H9 (cell line): ENCODE results near the gene SH3GL3. TPM values are rescaled to one million over a fixed set of nuclear protein-coding genes. Genes with fewer than 3 reads are reported as not detected.

Source experiments
- DNase-seq: peaks from one replicate; pipeline ENCODE4 v3.0.0-alpha.2; 2017
- H2AFZ ChIP-seq: one replicate; pipeline ENCODE4 v1.6.1; 2013; ENCODE audit warnings: mild to moderate bottlenecking, low read length, control low read depth, moderate library complexity
- H2AK5ac ChIP-seq: 2 replicates; pipeline ENCODE4 v1.6.1; 2013; ENCODE audit warnings: low read length, control low read depth, mixed read lengths; ENCODE audit not compliant: insufficient read length
- H2BK120ac ChIP-seq: one replicate; pipeline ENCODE4 v1.6.1; 2013; ENCODE audit warnings: low read depth, mild to moderate bottlenecking, low read length, control low read depth, inconsistent platforms; ENCODE audit not compliant: poor library complexity, severe bottlenecking
- H2BK12ac ChIP-seq: 2 replicates; pipeline ENCODE4 v1.6.1; 2013; ENCODE audit warnings: low read length, control low read depth, mixed read lengths, low read depth; ENCODE audit not compliant: insufficient read length
- H2BK15ac ChIP-seq: 2 replicates; pipeline ENCODE4 v1.6.1; 2013; ENCODE audit warnings: low read depth, low read length, control low read depth
- H2BK20ac ChIP-seq: one replicate; pipeline ENCODE4 v1.6.1; 2013; ENCODE audit warnings: low read depth, mild to moderate bottlenecking, low read length, control low read depth, inconsistent platforms; ENCODE audit not compliant: poor library complexity, severe bottlenecking
- H2BK5ac ChIP-seq: 2 replicates; pipeline ENCODE4 v1.6.1; 2013; ENCODE audit warnings: low read length, control low read depth, mixed read lengths; ENCODE audit not compliant: insufficient read length
- H3K14ac ChIP-seq: 2 replicates; pipeline ENCODE4 v1.6.1; 2013; ENCODE audit warnings: low read length, control low read depth; ENCODE audit not compliant: insufficient read depth
- H3K18ac ChIP-seq: 2 replicates; pipeline ENCODE4 v1.6.1; 2013; ENCODE audit warnings: low read depth, mild to moderate bottlenecking, mixed read lengths, low read length, control low read depth; ENCODE audit not compliant: insufficient read length
- H3K23ac ChIP-seq: 2 replicates; pipeline ENCODE4 v1.6.1; 2013; ENCODE audit warnings: low read length, control low read depth, mixed read lengths, low read depth; ENCODE audit not compliant: insufficient read length
- H3K23me2 ChIP-seq: 2 replicates; pipeline ENCODE4 v1.6.1; 2013; ENCODE audit warnings: low read depth, mild to moderate bottlenecking, mixed read lengths, low read length, control low read depth; ENCODE audit not compliant: insufficient read length, poor library complexity, severe bottlenecking
- H3K27ac ChIP-seq: 2 replicates; pipeline ENCODE4 v1.5.1; 2013; ENCODE audit warnings: low read length, control low read depth, mixed read lengths, low read depth; ENCODE audit not compliant: insufficient read length
- H3K27me3 ChIP-seq: 2 replicates; pipeline ENCODE4 v1.6.1; 2013; ENCODE audit warnings: low read length, control low read depth, inconsistent platforms; ENCODE audit not compliant: insufficient read depth
- H3K4ac ChIP-seq: 2 replicates; pipeline ENCODE4 v1.6.1; 2013; ENCODE audit warnings: low read depth, mild to moderate bottlenecking, control low read depth, inconsistent platforms, low read length, moderate library complexity
- H3K4me1 ChIP-seq: 2 replicates; pipeline ENCODE4 v1.6.1; 2013; ENCODE audit warnings: low read length, control low read depth, inconsistent platforms; ENCODE audit not compliant: insufficient read depth
- H3K4me2 ChIP-seq: 2 replicates; pipeline ENCODE4 v1.6.1; 2013; ENCODE audit warnings: low read length, control low read depth, mixed read lengths; ENCODE audit not compliant: insufficient read length, insufficient read depth
- H3K56ac ChIP-seq: 2 replicates; pipeline ENCODE4 v1.6.1; 2013; ENCODE audit warnings: low read depth, mild to moderate bottlenecking, mixed read lengths, low read length, control low read depth; ENCODE audit not compliant: insufficient read length
- H3K79me1 ChIP-seq: 2 replicates; pipeline ENCODE4 v1.6.1; 2013; ENCODE audit warnings: low read depth, mild to moderate bottlenecking, moderate library complexity, low read length, control low read depth, inconsistent platforms; ENCODE audit not compliant: insufficient read depth, poor library complexity, severe bottlenecking
- H3K79me2 ChIP-seq: 2 replicates; pipeline ENCODE4 v1.6.1; 2013; ENCODE audit warnings: low read length, control low read depth, inconsistent platforms; ENCODE audit not compliant: insufficient read depth
- H3K9ac ChIP-seq: 2 replicates; pipeline ENCODE4 v1.6.1; 2013; ENCODE audit warnings: low read length, control low read depth, mixed read lengths; ENCODE audit not compliant: insufficient read length; ENCODE audit errors: extremely low read depth
- H3K9me3 ChIP-seq: one replicate; pipeline ENCODE4 v1.6.1; 2013; ENCODE audit warnings: low read depth, low read length, inconsistent platforms; ENCODE audit not compliant: control insufficient read depth
- H3T11ph ChIP-seq: one replicate; pipeline ENCODE4 v1.6.1; 2013; ENCODE audit warnings: mild to moderate bottlenecking, low read length, control low read depth, inconsistent platforms
- H4K20me1 ChIP-seq: one replicate; pipeline ENCODE4 v1.6.1; 2013; ENCODE audit not compliant: control insufficient read depth, insufficient read length, insufficient read depth
- H4K5ac ChIP-seq: 2 replicates; pipeline ENCODE4 v1.6.1; 2013; ENCODE audit warnings: low read depth, mild to moderate bottlenecking, mixed read lengths, low read length, control low read depth; ENCODE audit not compliant: insufficient read length
- H4K8ac ChIP-seq: replicated peaks from 2 replicates; pipeline ENCODE4 v1.6.1; 2013; ENCODE audit warnings: low read length, control low read depth, mixed read lengths, low read depth; ENCODE audit not compliant: insufficient read length
- H4K91ac ChIP-seq: 2 replicates; pipeline ENCODE4 v1.6.1; 2013; ENCODE audit warnings: low read depth, mild to moderate bottlenecking, moderate library complexity, mixed read lengths, low read length, control low read depth; ENCODE audit not compliant: insufficient read length
- H3K27ac Mint-ChIP-seq, 3 experiments: 2 replicates in 2 of 3; 3 replicates in 1 of 3; pipeline ENCODE4 v1.8.0; 2020 to 2021; ENCODE audit warnings: mixed read lengths in 3 of 3, mild to moderate bottlenecking in 1 of 3, moderate library complexity in 1 of 3
- H3K27me3 Mint-ChIP-seq: 2 replicates; pipeline ENCODE4 v1.8.0; 2021; ENCODE audit warnings: low read depth, mild to moderate bottlenecking, moderate library complexity, mixed read lengths
- H3K36me3 Mint-ChIP-seq, 3 experiments: 2 replicates in 2 of 3; 3 replicates in 1 of 3; pipeline ENCODE4 v1.8.0; 2020 to 2021; ENCODE audit warnings: low read depth in 3 of 3, mixed read lengths in 3 of 3; ENCODE audit not compliant: insufficient read depth in 1 of 3
- H3K4me1 Mint-ChIP-seq, 2 experiments: 2 replicates each; pipeline ENCODE4 v1.8.0; 2020; ENCODE audit warnings: mixed read lengths in 2 of 2
- H3K4me3 Mint-ChIP-seq, 2 experiments: 2 replicates in 1 of 2; 3 replicates in 1 of 2; pipeline ENCODE4 v1.8.0; 2020 to 2021; ENCODE audit warnings: mild to moderate bottlenecking in 2 of 2, mixed read lengths in 2 of 2, moderate library complexity in 1 of 2
- H3K9me3 Mint-ChIP-seq, 2 experiments: 2 replicates in 1 of 2; 3 replicates in 1 of 2; pipeline ENCODE4 v1.8.0; 2020; ENCODE audit warnings: mild to moderate bottlenecking in 2 of 2, mixed read lengths in 2 of 2, moderate library complexity in 1 of 2
- WGBS: extraction: QIAGEN DNeasy Blood & Tissue Kit; methylation state at CpG from one replicate; pipeline ENCODE4 v1.1.7; 2013; ENCODE audit warnings: missing lambda C conversion rate, low lambda C conversion rate, mixed read lengths; ENCODE audit not compliant: insufficient read length; ENCODE audit errors: extremely low coverage; 5-methylcytosine and 5-hydroxymethylcytosine counted together
- total RNA-seq: library from RNA; stranded (reverse); gene quantifications from 2 replicates; pipeline ENCODE4 v1.2.1, GENCODE V29; 2021
- TF ChIP-seq, protein P1 (sequence below): fragments of 200-600 bp; sonication (generic); conservative IDR thresholded peaks from 3 replicates; pipeline ENCODE4 v1.8.0; 2021; ENCODE audit warnings: antibody characterized with exemption, mild to moderate bottlenecking

SH3GL3 gene
- total RNA-seq, 1 experiment from 2014 or later: 11.2 TPM

DNA sequence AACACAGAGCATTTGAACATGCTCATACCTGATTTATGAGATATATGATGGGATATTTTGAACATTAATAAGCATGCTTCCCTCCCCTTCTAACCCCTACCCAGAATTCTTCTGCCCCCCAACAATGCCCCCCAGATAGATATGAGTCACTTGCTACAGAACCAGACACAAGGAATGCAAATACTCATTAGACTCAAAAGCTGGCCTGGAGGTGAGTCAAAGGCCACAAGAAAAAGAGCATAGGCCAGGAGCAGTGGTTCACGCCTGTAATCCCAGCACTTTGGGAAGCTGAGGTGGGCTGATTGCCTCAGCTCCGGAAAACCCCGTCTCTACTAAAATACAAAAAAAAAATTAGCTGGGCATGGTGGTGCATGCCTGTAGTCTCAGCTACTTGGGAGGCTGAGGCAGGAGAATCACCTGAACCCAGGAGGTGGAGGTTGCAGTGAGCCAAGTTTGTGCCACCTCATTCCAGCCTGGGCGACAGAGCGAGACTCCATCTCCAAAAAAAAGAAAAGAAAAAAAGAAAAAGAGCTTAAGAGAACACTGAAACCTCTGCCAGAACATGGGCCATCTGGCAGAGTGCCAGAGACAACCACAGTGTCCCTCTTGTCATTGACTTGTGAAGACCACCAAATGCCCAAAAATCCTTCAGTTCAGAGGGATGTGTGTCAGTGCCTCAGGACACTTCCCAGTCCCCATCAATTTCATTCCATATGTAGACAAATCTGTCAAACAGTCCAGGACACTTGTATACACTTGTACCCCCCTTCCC lies 3.9 kb upstream of the SH3GL3 start:
- no peak overlapping the region for H2BK120ac ChIP-seq
- Mint-ChIP-seq H3K27ac (no peak overlapping the region; a peak in 1 of 7 replicates), H3K4me1 (peaks cover 3 to 13% of the 10 kb centered on the region in 2 experiments), H3K9me3 (no peaks in the 10 kb centered on the region; a peak in 1 of 5 replicates), H3K36me3 (no peaks in the 10 kb centered on the region; a peak in 1 of 7 replicates), H3K27me3 (peaks cover 22% of the 10 kb centered on the region), H3K4me3 (no peak overlapping the region)
- H4K20me1 ChIP-seq: no peaks in the 10 kb centered on the region
- H3T11ph ChIP-seq: no peak overlapping the region
- no peak for DNase-seq
- H3K14ac ChIP-seq: no peak overlapping the region
- H2AFZ ChIP-seq: no peak overlapping the region
- H3K4me2 ChIP-seq: no peak overlapping the region
- H4K8ac ChIP-seq: no peak overlapping the region
- no peaks in the 10 kb centered on the region for H3K9me3 ChIP-seq
- H3K79me1 ChIP-seq: no peaks in the 10 kb centered on the region
- no peak overlapping the region for H4K91ac ChIP-seq
- no peak overlapping the region for H3K4ac ChIP-seq
- no peak overlapping the region for H3K18ac ChIP-seq
- no peak overlapping the region for H2BK20ac ChIP-seq
- no peak overlapping the region for H3K27ac ChIP-seq
- TF ChIP-seq, protein P1, sequence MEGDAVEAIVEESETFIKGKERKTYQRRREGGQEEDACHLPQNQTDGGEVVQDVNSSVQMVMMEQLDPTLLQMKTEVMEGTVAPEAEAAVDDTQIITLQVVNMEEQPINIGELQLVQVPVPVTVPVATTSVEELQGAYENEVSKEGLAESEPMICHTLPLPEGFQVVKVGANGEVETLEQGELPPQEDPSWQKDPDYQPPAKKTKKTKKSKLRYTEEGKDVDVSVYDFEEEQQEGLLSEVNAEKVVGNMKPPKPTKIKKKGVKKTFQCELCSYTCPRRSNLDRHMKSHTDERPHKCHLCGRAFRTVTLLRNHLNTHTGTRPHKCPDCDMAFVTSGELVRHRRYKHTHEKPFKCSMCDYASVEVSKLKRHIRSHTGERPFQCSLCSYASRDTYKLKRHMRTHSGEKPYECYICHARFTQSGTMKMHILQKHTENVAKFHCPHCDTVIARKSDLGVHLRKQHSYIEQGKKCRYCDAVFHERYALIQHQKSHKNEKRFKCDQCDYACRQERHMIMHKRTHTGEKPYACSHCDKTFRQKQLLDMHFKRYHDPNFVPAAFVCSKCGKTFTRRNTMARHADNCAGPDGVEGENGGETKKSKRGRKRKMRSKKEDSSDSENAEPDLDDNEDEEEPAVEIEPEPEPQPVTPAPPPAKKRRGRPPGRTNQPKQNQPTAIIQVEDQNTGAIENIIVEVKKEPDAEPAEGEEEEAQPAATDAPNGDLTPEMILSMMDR: no peak
- no peak overlapping the region for H2BK5ac ChIP-seq
- no peaks in the 10 kb centered on the region for H3K4me1 ChIP-seq
- no peaks in the 10 kb centered on the region; the same call in 1 of the 2 replicates for H3K27me3 ChIP-seq
- no peak overlapping the region for H4K5ac ChIP-seq
- no peak overlapping the region for H3K23ac ChIP-seq
- WGBS: no CpG with 5 or more reads among the region's 5 CpGs
- peaks cover 9% of the 10 kb centered on the region for H3K23me2 ChIP-seq
- H2AK5ac ChIP-seq: no peak overlapping the region
- no peaks in the 10 kb centered on the region for H3K79me2 ChIP-seq
- H2BK12ac ChIP-seq: no peak overlapping the region
- no peak overlapping the region for H2BK15ac ChIP-seq
- H3K56ac ChIP-seq: no peak overlapping the region
- no peak overlapping the region for H3K9ac ChIP-seq
